Ascending aorta (tissue), 2 donors: ENCODE measurements around the gene LBHD1. TPM values are rescaled to one million over a fixed set of nuclear protein-coding genes. Genes with fewer than 3 reads are reported as not detected.

ENCODE experiments used
- DNase-seq, 2 donors: peaks; one replicate each; pipeline ENCODE4 v3.0.0-alpha.2; 2019; ENCODE audit warnings: low spot score in 2 of 2
- H3K27ac ChIP-seq, 2 donors: fragments of 200-600 bp; sonication (generic); one replicate each; pipeline ENCODE4 v1.5.1; 2016 to 2017; ENCODE audit warnings: mild to moderate bottlenecking in 1 of 2
- H3K27me3 ChIP-seq: fragments of 200-600 bp; sonication (generic); one replicate; pipeline ENCODE4 v1.5.1; 2017
- H3K36me3 ChIP-seq, 2 donors: fragments of 200-600 bp; sonication (generic); one replicate each; pipeline ENCODE4 v1.5.1; 2016
- H3K4me1 ChIP-seq, 2 donors: fragments of 200-600 bp; sonication (generic); one replicate each; pipeline ENCODE4 v1.5.1; 2016 to 2017; ENCODE audit warnings: mild to moderate bottlenecking in 1 of 2
- H3K4me3 ChIP-seq, 2 donors: fragments of 200-600 bp; sonication (generic); one replicate each; pipeline ENCODE4 v1.5.1; 2016 to 2017; ENCODE audit warnings: mild to moderate bottlenecking in 1 of 2
- H3K9me3 ChIP-seq, 2 donors: fragments of 200-600 bp; sonication (generic); one replicate each; pipeline ENCODE4 v1.5.1; 2016
- CTCF ChIP-seq, 3 experiments: fragments of 200-600 bp in 2 of 3; fragments of 450-650 bp in 1 of 3; sonication (generic) in 2 of 3; IDR thresholded peaks; one replicate each; pipeline ENCODE4 v1.5.1; 2016 to 2019; ENCODE audit warnings: antibody characterized with exemption in 3 of 3, mild to moderate bottlenecking in 1 of 3, moderate library complexity in 1 of 3
- intact Hi-C: fragments of 100-400 bp; cut with DNase I; formaldehyde crosslinking; loops from one replicate; pipeline ENCODE4 v1.15.1; 2023
- total RNA-seq: library from RNA; depleted of rRNA; stranded (reverse); fragments of >200 nt; gene quantifications from one replicate; pipeline ENCODE4 v1.1.0, GENCODE V29; 2016

The LBHD1 gene
- total RNA-seq, 1 donor from 2014 or later: not detected

DNA sequence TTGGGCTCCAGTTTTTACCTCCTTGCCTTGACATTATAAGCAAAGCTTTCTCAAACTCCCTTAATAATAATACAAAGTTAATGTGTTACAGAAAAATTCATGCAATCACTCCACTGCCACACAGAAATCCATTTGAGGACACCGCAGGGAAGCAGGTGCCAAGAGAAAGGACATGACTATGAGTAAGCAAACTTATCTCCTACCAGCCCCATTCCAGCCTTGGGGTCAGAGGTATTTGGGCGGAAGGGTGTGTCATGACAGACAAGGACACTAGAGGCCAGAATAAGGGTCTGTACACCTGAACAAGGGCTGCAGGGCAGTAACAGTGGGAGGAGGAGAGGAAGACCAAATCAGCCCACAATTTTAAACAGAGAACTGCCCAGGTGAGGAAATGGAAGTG, 41.3 kb upstream of the LBHD1 start:
- H3K27me3 ChIP-seq: no peaks in the 10 kb centered on the region
- peaks cover 4 to 10% of the 10 kb centered on the region in 2 donors for H3K4me1 ChIP-seq
- no peak for TF ChIP-seq CTCF (IDR thresholded peaks at IDR 0.05)
- H3K27ac ChIP-seq: no peak overlapping the region
- peaks cover 64 to 76% of the 10 kb centered on the region in 2 donors for H3K36me3 ChIP-seq
- intact Hi-C loops: no loop called here
- no peaks in the 10 kb centered on the region for H3K9me3 ChIP-seq
- DNase-seq: no peak
- H3K4me3 ChIP-seq: no peak overlapping the region

GRCh38 chr11:62712861-62713260, 40.8 kb upstream of the LBHD1 start:
- no peak for DNase-seq
- Histone ChIP-seq H3K27ac (no peak overlapping the region), H3K4me1 (peaks cover 4 to 13% of the 10 kb centered on the region in 2 donors), H3K27me3 (no peaks in the 10 kb centered on the region), H3K4me3 (no peak overlapping the region), H3K9me3 (no peaks in the 10 kb centered on the region), H3K36me3 (peaks cover 59 to 71% of the 10 kb centered on the region in 2 donors)
- intact Hi-C loops: no loop called here
- TF ChIP-seq CTCF (IDR thresholded peaks at IDR 0.05): no peak

GRCh38 chr11:62712276-62712812, 40.3 kb upstream of the LBHD1 start:
- no peak for DNase-seq

GRCh38 chr11:62710001-62710345, 37.9 kb upstream of the LBHD1 start:
- TF ChIP-seq CTCF (IDR thresholded peaks at IDR 0.05): peak in 1 of 3 experiments; percentile 5
- H3K9me3 ChIP-seq: no peaks in the 10 kb centered on the region
- DNase-seq: no peak
- peak overlapping the region; percentile 56 to 75 for H3K4me3 ChIP-seq
- H3K4me1 ChIP-seq: peaks cover 8 to 21% of the 10 kb centered on the region in 2 donors
- H3K27me3 ChIP-seq: no peaks in the 10 kb centered on the region
- intact Hi-C loops: no loop called here
- H3K36me3 ChIP-seq: peaks cover 32 to 42% of the 10 kb centered on the region in 2 donors
- peak overlapping the region; percentile 91 to 94 for H3K27ac ChIP-seq

More at GRCh38 chr11:62712276-62712812, 40.3 kb upstream of the LBHD1 start:
- intact Hi-C loops: no loop called here
- Histone ChIP-seq H3K4me1 (peaks cover 4 to 13% of the 10 kb centered on the region in 2 donors), H3K27ac (no peak overlapping the region), H3K36me3 (peaks cover 54 to 66% of the 10 kb centered on the region in 2 donors), H3K27me3 (no peaks in the 10 kb centered on the region), H3K4me3 (no peak overlapping the region), H3K9me3 (no peaks in the 10 kb centered on the region)
- TF ChIP-seq CTCF (IDR thresholded peaks at IDR 0.05): no peak

GRCh38 chr11:62709247-62710000, 37.4 kb upstream of the LBHD1 start:
- no peaks in the 10 kb centered on the region for H3K27me3 ChIP-seq
- intact Hi-C loops: loop anchor here (1.0 to 5.0 kb wide), 5 partner anchors 18 to 123 kb away; partner anchors contain the start of genes C11orf98, CSKMT, HNRNPUL2 and STX5
- peaks cover 8 to 21% of the 10 kb centered on the region in 2 donors for H3K4me1 ChIP-seq
- DNase-seq: peak; percentile 96 to 99
- peak overlapping the region; percentile 56 to 75 for H3K4me3 ChIP-seq
- H3K36me3 ChIP-seq: peaks cover 27 to 37% of the 10 kb centered on the region in 2 donors
- no peaks in the 10 kb centered on the region for H3K9me3 ChIP-seq
- TF ChIP-seq CTCF (IDR thresholded peaks at IDR 0.05): peak in 1 of 3 experiments; percentile 21
- peak overlapping the region; percentile 91 to 94 for H3K27ac ChIP-seq
